ENCODE measurements around the gene LCN10. TPM values are rescaled to one million over a fixed set of nuclear protein-coding genes. Genes with fewer than 3 reads are reported as not detected.

The LCN10 gene
- total and polyA plus RNA-seq, 2 of the 13 experiments (the other 11 are each of a cell fraction or from before 2014, with no cell fraction given), result 0.53 to 0.61 TPM

- no peak for TF ChIP-seq ZXDC (CRISPR knock-in tag; IDR thresholded peaks at IDR 0.05)
- no peak for TF ChIP-seq NFIB (CRISPR knock-in tag; IDR thresholded peaks at IDR 0.05; ENCODE audit: borderline replicate concordance)
- peak; percentile 16; the same call in 1 of the 2 replicates for TF ChIP-seq SMC3 (IDR thresholded peaks at IDR 0.05; ENCODE audit: low read length)
- TF ChIP-seq PITX1 (CRISPR knock-in tag; IDR thresholded peaks at IDR 0.05), result no peak
- TF ChIP-seq CTCF (CRISPR knock-in tag; IDR thresholded peaks at IDR 0.05), result peak; percentile 53
- 0 out of 2 replicates have a peak, but pooled peaks have one; percentile 33 for TF ChIP-seq RAD21 (CRISPR knock-in tag; IDR thresholded peaks at IDR 0.05)
- TF ChIP-seq ATF7 (IDR thresholded peaks at IDR 0.05), result no peak
- no peak for TF ChIP-seq ATF7 (CRISPR knock-in tag; IDR thresholded peaks at IDR 0.05)
- no peak for TF ChIP-seq MYNN (CRISPR knock-in tag; IDR thresholded peaks at IDR 0.05; ENCODE audit: low read depth)
- TF ChIP-seq ZNF766 (CRISPR knock-in tag; IDR thresholded peaks at IDR 0.05; ENCODE audit: borderline replicate concordance), result no peak
- no peak for TF ChIP-seq RFX5 (IDR thresholded peaks at IDR 0.05; ENCODE audit: low read depth, low read length)
- no peak for TF ChIP-seq LCORL (IDR thresholded peaks at IDR 0.05)
- 0 out of 2 replicates have a peak, but pooled peaks have one; percentile 20 for TF ChIP-seq LCORL (CRISPR knock-in tag; IDR thresholded peaks at IDR 0.05)
- 0 out of 2 replicates have a peak, but pooled peaks have one; percentile 34 for TF ChIP-seq ZNF414 (CRISPR knock-in tag; IDR thresholded peaks at IDR 0.05)
- peak; percentile 46 for TF ChIP-seq STAG1 (CRISPR knock-in tag; IDR thresholded peaks at IDR 0.05)
- TF ChIP-seq DZIP1 (CRISPR knock-in tag; IDR thresholded peaks at IDR 0.05), result no peak
- no peak for TF ChIP-seq ZNF24 (IDR thresholded peaks at IDR 0.05)
- no peak for TF ChIP-seq PAX8 (CRISPR knock-in tag; IDR thresholded peaks at IDR 0.05; ENCODE audit: borderline replicate concordance)
- TF ChIP-seq YY1 (IDR thresholded peaks at IDR 0.05; ENCODE audit: insufficient read depth, insufficient replicate concordance, low read depth, low read length), result no peak
- no peak for TF ChIP-seq E2F1 (CRISPR knock-in tag; IDR thresholded peaks at IDR 0.05)
Observed at GRCh38 chr9:136784249-136784996, 41.7 kb upstream of the LCN10 start (continued).
